ENCODE data around the gene LTBP4.
A peak's percentile ranks its signal among the peaks of the same experiment; 100 is the strongest.
"Not testable (repeated sequence)": the region's sequence is repeated elsewhere in the genome, so short reads cannot be mapped to it uniquely, and the experiment has no call there.

The LTBP4 gene

DNA sequence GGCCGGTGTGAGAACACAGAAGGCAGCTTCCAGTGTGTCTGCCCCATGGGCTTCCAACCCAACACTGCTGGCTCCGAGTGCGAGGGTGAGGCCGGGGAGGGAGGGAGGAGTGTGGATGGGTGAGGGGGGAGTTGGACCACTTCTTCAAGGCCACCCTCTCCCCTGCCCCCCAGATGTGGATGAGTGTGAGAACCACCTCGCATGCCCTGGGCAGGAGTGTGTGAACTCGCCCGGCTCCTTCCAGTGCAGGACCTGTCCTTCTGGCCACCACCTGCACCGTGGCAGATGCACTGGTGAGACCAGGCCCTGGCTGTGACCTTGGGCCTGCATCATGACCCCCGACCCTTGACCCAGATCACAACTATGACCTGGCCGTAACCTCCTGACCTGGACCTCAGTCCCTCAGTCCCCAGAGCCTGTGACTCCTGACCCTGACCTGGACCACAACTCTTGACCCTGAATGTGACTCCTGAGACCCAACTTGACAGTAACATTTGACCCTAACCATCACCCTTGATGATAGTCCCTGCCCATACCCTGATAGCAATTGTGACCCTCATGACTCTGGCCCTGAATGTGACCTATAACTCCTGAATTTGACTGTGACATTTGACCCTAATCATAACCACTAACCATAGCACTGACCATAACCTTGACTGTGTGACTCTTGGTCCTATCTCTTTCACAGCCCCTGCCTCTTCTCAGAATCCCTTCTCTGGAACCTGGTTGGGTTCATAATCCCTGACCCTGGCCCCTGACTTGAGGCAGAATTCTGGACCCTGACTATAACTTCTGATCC lies 10.9 kb downstream of the LTBP4 start:
- DNase-seq, result no peak

GRCh38 chr19:40612831-40613689 lies 11.9 kb downstream of the LTBP4 start:
- peak; percentile 31 for DNase-seq

DNA sequence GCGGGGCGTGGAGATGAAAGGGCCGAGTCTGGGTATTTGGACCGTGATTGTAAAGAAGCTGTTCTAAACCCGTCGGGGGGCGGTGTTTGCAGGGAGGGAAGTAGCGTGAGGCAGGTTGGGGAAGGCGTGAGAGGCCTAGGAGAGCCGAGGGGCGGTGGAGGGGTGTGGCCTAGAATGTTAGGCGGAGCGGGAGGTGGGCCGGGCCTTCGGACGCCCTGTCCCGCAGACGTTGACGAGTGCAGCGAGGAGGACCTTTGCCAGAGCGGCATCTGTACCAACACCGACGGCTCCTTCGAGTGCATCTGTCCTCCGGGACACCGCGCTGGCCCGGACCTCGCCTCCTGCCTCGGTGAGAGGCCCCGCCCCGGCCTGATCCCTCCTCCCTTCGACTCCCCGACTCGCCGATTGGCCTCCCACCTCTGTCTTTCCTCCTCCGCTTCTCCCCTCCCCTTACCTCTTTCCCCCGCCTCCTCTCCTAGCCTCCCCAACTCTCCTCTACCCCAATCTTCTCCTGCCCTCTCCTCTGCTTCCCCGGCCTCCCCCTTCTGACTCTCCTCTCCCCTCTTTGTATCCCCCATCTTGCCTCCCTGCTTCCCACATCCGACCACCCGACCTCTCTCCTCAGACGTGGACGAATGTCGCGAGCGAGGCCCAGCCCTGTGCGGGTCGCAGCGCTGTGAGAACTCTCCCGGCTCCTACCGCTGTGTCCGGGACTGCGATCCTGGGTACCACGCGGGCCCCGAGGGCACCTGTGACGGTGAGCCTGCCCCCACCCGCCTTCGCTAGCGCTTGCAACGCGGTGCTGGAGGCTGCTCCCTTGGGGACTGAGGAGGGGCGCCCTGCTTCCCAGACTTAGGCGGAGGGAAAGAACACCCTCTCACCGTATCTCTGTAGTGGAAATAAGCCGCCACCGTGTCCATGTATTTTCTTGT lies 12.8 kb downstream of the LTBP4 start:
- DNase-seq, result peak; percentile 79

- peak; percentile 96 for DNase-seq
These were observed 13.6 kb downstream of the LTBP4 start for GRCh38 chr19:40614622-40615411.

DNA sequence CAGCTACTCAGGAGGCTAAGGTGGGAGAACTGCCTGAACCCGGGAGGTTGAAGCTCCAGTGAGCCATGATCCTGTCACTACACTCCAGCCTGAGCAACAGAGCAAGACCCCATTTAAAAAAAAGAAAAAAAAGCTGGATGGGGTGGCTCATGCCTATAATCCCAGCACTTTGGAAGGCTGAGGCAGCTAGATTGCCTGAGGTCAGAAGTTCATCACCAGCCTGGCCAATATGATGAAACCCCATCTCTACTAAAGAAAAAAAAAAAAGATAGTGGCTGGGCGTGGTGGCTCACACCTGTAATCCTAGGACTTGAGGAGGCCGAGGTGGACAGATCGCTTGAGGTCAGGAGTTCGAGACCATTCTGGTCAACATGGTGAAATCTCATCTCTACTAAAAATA lies 15.0 kb downstream of the LTBP4 start:
- no peak for DNase-seq

DNA sequence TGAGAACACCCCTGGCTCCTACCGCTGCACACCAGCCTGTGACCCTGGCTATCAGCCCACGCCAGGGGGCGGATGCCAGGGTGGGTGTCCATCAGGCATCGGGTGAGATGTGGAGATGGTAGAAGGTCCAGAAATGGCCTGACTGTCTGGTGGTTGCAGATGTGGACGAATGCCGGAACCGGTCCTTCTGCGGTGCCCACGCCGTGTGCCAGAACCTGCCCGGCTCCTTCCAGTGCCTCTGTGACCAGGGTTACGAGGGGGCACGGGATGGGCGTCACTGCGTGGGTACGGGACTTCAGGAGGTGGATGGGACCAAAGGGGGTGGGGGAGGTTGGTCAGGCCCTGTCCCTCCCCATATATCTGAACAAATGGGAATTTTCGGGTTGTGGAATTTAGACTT lies 15.8 kb downstream of the LTBP4 start:
- no peak for DNase-seq

DNA sequence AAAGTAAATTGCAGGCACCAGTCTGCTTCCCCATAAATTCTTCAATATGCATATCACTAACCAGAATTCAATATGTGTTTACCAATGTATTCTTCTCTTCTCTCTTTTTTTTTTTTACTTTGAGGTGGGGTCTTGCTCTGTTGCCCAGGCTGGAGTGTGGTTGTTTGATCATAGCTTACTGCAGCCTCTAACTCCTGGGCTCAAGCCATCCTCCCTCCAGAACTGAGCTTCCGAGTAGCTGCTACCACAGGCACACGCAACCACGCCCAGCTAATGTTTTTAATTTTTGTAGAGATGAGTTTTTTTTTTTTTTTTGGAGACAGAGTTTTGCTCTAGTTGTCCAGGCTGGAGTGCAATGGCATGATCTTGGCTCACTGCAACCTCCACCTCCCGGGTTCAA lies 16.8 kb downstream of the LTBP4 start:
- no peak for DNase-seq

- DNase-seq, result no peak
These were observed 18.4 kb downstream of the LTBP4 start for GRCh38 chr19:40619333-40620160.

- DNase-seq, result no peak
These were observed 19.0 kb downstream of the LTBP4 start for GRCh38 chr19:40620161-40620485.

GRCh38 chr19:40621283-40621682 lies 20.1 kb downstream of the LTBP4 start:
- DNase-seq, result no peak

- DNase-seq, result no peak
These were observed 21.0 kb downstream of the LTBP4 start for GRCh38 chr19:40621966-40622772.

- DNase-seq, result no peak
These were observed 21.6 kb downstream of the LTBP4 start for GRCh38 chr19:40622773-40623075.

DNA sequence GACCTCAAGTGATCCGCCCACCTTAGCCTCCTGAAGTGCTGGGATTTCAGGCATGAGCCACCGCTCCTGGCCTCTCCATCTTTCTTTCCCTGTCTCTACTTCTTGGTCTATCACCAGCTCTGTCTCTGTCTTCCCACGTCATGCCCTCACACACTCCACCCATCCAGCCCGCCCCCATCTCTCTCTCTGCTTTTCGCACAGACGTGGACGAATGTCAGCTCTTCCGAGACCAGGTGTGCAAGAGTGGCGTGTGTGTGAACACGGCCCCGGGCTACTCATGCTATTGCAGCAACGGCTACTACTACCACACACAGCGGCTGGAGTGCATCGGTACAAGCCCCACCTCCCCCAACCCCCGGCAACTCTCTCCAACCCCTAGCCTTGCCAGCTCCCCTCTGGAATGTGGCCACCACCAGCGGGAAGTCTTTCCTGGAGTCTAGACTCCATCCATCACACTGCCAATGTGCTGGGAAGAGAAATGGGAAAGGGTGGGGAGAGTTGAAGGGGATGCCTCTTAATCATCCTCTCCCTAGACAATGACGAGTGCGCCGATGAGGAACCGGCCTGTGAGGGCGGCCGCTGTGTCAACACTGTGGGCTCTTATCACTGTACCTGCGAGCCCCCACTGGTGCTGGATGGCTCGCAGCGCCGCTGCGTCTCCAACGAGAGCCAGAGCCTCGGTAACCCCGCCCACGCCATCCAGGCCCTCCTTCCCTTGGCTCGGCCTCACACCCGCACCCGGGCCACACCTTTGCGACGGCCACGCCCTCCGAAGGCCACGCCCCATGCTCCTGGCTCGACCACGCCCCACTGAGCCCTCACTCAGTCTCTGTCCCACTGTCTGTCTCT lies 22.5 kb downstream of the LTBP4 start:
- peak; percentile 73 for DNase-seq

- DNase-seq, result not testable (repeated sequence)
These were observed 23.4 kb downstream of the LTBP4 start for GRCh38 chr19:40624369-40625153.

- no peak for DNase-seq
These were observed 24.4 kb downstream of the LTBP4 start for GRCh38 chr19:40625406-40626120.

- DNase-seq, result no peak
These were observed 25.7 kb downstream of the LTBP4 start for GRCh38 chr19:40626918-40627317.

DNA sequence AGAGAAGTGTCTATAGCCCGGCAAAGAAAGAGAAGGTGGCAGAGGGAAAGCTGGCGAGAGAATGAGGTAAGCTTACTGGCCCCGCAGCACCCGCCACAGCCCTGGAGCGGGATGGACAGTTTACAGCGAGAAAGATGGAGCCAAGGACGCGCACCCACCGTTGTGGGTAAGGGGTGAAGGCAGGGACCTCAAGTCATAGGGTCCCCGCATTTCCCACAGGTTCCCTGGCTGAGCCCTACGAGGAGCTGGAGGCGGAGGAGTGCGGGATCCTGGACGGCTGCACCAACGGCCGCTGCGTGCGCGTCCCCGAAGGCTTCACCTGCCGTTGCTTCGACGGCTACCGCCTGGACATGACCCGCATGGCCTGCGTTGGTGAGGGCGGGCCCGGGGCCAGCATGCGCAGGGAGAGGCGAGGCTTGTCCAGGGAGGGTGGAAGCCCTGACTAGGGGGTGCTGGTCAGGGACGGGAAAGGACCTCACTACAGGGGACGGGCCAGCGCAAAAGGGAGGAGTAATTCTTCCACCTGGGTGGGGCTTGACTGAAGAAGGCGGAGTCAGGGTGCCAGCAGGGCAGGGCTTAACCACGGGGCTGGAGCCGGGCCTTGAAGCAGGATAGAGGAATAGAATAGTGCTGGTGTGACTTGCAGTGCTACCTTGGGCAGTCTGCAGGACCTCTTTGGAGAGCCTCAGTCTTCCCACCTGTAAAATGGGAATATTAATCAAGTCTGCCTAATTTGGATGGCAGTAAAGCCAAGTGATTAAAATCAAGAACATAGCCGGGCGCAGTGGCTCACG lies 26.5 kb downstream of the LTBP4 start:
- DNase-seq, result no peak

All from fibroblast of skin of abdomen (primary cell).